Lower lobe of right lung (tissue), 2 donors: Measurements from ENCODE around the gene SMOC1. TPM values are rescaled to one million over a fixed set of nuclear protein-coding genes. Genes with fewer than 3 reads are reported as not detected.

Experiments used
- ATAC-seq, 2 donors: fragments of 200-7000 bp; cut with Tn5 transposase; one replicate each; pipeline ENCODE4 v1.9.1; 2020 to 2022; ENCODE audit warnings: mild to moderate bottlenecking in 2 of 2, moderate library complexity in 2 of 2
- DNase-seq: peaks from one replicate; pipeline ENCODE4 v3.0.0-alpha.2; 2020
- H3K27ac ChIP-seq: fragments of 200-600 bp; one replicate; pipeline ENCODE4 v1.8.0; 2022
- H3K27me3 ChIP-seq: fragments of 200-600 bp; one replicate; pipeline ENCODE4 v1.8.0; 2022; ENCODE audit warnings: low read depth
- H3K36me3 ChIP-seq: fragments of 200-600 bp; one replicate; pipeline ENCODE4 v1.8.0; 2022; ENCODE audit warnings: mild to moderate bottlenecking
- H3K4me1 ChIP-seq: fragments of 200-600 bp; one replicate; pipeline ENCODE4 v1.8.0; 2022
- H3K4me3 ChIP-seq: fragments of 200-600 bp; one replicate; pipeline ENCODE4 v1.8.0; 2022; ENCODE audit warnings: mild to moderate bottlenecking
- H3K9me3 ChIP-seq: fragments of 200-600 bp; one replicate; pipeline ENCODE4 v1.8.0; 2022
- CTCF ChIP-seq: fragments of 200-600 bp; IDR thresholded peaks from one replicate; pipeline ENCODE4 v1.8.0; 2022; ENCODE audit warnings: antibody characterized with exemption, mild to moderate bottlenecking
- intact Hi-C: fragments of 100-400 bp; cut with DNase I; formaldehyde crosslinking; loops from one replicate; pipeline ENCODE4 v1.11.0; 2022
- total RNA-seq: library from RNA; stranded (reverse); fragmentation: NEBNext Ultra II Directional; extraction: Animal tissue kit (Norgen Biotek cat#: 25700); gene quantifications from one replicate; pipeline ENCODE4 v1.2.1, GENCODE V29; 2021
- donor health status: DM: no; HTN: yes; CAD: no; lungs with severe emphysema.

SMOC1 gene
- total RNA-seq, 1 donor from 2014 or later: 1.1 TPM

DNA sequence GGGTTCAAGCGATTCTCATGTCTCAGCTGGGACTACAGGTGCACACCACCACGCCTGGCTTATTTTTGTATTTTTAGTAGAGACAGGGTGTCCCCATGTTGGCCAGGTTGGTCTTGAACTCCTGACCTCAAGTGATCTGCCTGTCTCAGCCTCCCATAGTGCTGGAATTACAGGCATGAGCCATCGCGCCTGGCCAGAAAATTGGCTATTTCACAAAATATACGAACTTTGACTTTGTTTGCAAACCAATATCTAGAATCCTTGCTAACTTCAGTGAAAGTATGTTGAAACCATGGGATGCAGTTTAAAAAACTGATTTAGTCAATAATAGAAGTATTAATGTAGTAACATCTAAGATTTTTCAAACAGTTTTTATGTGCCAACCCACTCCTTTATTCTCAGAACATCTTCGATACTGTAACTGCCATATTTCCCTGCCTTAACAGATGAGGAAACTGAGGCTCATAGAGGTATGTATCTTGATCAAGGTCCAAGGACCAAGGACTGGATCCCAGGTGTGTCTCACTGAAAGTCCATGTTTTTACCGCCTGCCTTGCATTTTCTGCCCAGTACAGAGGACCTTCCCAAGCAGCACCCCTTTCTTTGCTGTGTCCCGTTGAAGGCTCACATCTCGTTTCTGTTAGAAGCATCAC, 54.5 kb downstream of the SMOC1 start:
- Histone ChIP-seq H3K27me3 (peaks cover 17% of the 10 kb centered on the region), H3K27ac (no peak overlapping the region), H3K36me3 (no peaks in the 10 kb centered on the region), H3K9me3 (no peaks in the 10 kb centered on the region), H3K4me1 (no peaks in the 10 kb centered on the region), H3K4me3 (no peak overlapping the region)
- ATAC-seq (no peak), DNase-seq (no peak)
- TF ChIP-seq CTCF: no peak
- intact Hi-C loops: no loop called here

DNA sequence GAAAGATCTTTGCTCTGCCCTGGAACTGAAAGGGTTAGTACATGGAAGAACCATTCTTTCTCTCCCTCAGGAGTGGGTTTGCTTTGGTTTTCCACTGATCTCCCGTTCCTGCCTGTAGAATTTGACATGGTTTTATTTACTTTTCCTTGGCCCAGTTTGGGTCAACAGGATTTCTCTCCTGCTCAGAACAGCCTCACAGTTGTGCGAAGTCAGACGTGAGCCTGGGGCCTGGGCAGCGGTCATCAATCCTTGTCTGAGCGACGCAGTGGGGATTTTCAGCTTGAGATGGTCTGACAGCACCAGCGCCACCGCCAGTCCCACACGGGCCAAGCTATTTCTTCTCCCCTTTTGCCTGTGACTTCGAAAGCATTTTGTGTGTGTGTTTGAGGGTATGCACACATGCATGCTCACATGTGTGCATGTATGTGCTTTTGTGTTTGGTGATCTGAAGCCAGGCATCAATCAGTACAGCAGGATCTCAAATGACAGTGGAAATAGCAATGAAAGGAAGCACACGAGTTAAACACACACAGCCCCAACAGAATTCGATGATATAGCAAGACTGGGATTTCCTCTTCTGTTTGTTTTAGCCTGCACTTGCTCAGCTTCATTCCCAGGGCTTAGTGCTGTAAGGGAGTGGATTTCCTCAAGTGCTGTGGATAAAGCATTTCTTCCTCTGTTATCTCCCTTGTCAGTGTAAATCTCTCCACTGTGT, 58.3 kb downstream of the SMOC1 start:
- no peak overlapping the region for H3K4me3 ChIP-seq
- no peaks in the 10 kb centered on the region for H3K36me3 ChIP-seq
- H3K9me3 ChIP-seq: no peaks in the 10 kb centered on the region
- no peak for TF ChIP-seq CTCF
- no peak for DNase-seq
- no peak for ATAC-seq
- no peak overlapping the region for H3K27ac ChIP-seq
- intact Hi-C loops: no loop called here
- H3K27me3 ChIP-seq: peaks cover 21% of the 10 kb centered on the region
- H3K4me1 ChIP-seq: no peaks in the 10 kb centered on the region

DNA sequence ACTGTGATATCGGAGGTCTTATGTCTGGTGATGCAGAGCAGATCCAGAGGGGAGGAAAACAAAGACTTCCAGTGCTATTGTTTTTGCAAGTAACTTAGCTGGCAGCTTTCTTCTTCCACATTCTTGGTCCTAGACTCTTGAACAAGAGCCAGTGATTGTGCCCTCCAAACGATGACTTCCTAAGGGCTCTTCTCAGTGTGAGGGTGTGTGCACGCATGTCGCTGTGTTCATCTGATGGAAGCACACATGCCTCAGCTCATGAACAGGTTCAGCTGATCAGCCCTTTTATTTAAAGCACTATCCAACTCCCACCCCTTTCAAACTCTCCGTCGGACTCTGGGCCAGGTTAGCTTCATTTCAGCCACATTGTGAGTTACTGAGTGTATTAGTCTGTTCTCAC, 59.5 kb downstream of the SMOC1 start:
- ATAC-seq: no peak
- no peak for DNase-seq
- Histone ChIP-seq H3K27me3 (peaks cover 18% of the 10 kb centered on the region), H3K27ac (no peak overlapping the region), H3K4me1 (no peaks in the 10 kb centered on the region), H3K36me3 (no peaks in the 10 kb centered on the region), H3K9me3 (no peaks in the 10 kb centered on the region), H3K4me3 (no peak overlapping the region)
- TF ChIP-seq CTCF: no peak
- intact Hi-C loops: no loop called here

DNA sequence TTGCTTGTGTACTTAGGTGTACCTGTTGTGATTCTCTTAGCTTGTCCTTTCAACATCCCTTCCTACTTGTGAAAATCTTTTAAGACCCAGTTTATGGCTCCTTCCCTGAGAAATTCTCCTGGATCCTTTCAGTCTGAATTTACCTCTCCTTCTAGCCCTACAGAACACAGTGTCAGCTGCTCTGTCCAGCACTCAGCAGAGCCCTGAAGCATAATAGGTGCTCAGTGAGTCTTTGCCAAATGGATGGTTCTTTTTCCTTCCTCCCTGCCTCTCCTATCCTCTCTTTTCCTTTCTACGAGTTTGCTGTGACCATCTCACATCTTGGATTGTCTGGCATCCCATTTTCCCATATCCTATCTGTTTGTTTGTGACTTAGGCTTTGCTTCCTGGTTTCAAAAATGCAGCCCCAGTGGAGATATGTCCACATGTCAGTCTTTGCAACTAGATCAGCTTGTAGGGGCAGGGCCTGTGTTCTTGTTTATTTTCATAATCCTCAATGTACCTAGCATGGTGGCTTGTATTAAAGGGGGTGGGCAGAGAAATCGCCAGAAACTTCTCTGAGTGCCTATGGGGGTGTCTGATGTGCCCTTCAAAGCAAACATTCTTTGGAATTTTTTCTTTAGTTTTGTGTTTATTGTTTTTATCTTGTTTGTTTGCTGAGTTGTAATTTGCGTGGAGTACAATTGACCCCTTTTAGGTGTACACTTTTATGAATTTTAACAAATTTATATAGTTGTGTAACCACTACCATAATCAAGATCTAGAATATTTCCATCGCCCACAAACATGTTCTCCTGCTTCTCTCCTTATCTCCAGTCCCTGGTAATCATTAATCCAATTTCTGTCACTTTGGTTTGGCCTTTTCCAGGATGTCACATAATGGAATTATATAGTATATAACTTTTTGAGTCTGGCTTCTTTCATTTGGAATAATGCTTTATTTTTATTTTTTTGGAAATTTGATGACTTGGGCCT, 62.8 kb downstream of the SMOC1 start:
- Histone ChIP-seq H3K4me3 (no peak overlapping the region), H3K4me1 (no peaks in the 10 kb centered on the region), H3K36me3 (no peaks in the 10 kb centered on the region), H3K27me3 (peaks cover 10% of the 10 kb centered on the region), H3K9me3 (peaks cover 17% of the 10 kb centered on the region), H3K27ac (no peak overlapping the region)
- DNase-seq (no peak), ATAC-seq (no peak)
- intact Hi-C loops: no loop called here
- TF ChIP-seq CTCF: no peak

DNA sequence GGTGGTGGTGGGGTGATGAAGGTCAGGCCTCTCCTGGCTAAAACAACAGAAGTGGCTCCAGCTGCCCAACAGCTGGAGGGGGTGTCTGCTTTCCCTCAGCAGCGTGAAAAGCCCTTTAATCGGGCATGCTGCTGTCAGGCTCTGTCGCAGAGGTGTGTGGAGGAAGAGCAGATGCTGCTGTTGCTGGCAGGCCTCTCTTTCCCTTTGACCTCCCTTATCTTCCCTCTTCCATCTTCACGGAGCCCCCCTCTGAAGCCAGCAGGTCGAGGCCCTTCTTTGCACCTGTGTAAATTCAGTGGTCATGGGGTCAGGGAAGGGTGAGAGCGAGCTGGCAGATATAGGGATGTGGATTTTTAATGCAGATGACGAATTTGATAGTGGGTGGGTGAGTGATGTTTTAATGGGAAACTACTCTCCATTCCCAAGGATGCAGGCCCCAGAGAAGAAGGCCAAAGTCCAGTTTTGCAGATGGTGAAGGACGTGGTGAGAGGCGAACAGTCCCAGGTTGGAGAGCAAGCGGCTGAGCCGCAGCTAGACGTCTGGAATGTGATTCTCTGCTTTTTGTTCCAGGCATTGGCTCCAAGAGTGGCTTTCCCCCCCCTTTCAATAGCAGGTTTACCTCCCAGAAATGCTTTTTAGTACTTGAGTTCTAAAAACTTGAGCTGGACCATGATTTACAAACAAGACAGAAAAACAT, 64.0 kb downstream of the SMOC1 start:
- no peak overlapping the region for H3K27ac ChIP-seq
- no peaks in the 10 kb centered on the region for H3K36me3 ChIP-seq
- no peak for DNase-seq
- H3K9me3 ChIP-seq: peaks cover 17% of the 10 kb centered on the region
- no peak for ATAC-seq
- no peak overlapping the region for H3K4me3 ChIP-seq
- TF ChIP-seq CTCF: no peak
- H3K4me1 ChIP-seq: no peaks in the 10 kb centered on the region
- H3K27me3 ChIP-seq: peaks cover 10% of the 10 kb centered on the region
- intact Hi-C loops: no loop called here
